ENCODE results near the gene BTG2.
A peak's percentile ranks its signal among the peaks of the same experiment; 100 is the strongest.

DNA sequence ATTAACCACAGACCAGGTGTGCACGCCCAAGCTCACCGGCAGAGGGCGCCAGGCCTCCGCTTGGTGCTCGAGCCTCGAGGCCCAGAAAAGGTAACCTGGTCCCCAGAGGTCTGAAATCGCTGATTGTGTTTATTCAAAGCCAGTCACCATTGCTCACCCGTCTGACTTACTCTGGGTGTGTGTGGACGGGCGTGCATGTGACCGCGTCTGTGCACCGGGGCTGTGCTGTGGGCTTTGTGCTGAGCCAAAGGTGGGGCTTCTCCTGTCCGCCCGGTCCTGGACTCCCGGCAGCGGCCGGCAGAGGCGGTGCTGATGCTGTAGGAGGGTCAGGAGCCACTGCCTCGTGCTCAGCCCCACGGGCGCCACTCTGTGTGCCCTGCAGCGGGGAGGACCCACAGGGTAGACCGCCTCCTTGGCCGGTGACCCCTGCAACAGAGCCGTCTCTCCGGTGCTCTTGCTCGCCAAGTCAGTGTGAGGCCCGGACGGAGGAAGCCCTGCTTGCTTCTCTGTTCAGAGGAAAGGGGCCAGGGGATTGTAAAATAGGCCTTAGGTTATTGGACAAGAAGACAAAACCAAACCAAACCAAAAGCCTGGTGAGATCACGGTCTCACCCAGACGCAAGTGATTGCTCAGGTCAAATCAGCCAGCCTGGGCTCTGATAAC is 32.0 kb upstream of the BTG2 start:
- TF ChIP-seq CTCF (IDR thresholded peaks at IDR 0.05) (peak; percentile 93 to 99 (median 98)), POLR2A (IDR thresholded peaks at IDR 0.05) (peak in 1 of 2 donors; percentile 56)

Measured in thyroid gland (tissue), 4 donors.